IMR-90 (cell line): ENCODE results near the gene FABP7. TPM values are rescaled to one million over a fixed set of nuclear protein-coding genes. Genes with fewer than 3 reads are reported as not detected.

Experiments used
- ATAC-seq: fragments of 200-7000 bp; cut with Tn5 transposase; 2 replicates; pipeline ENCODE4 v1.9.1; 2020; ENCODE audit warnings: low read depth, mild to moderate bottlenecking, moderate library complexity
- BruUV-seq: library from RNA; stranded (reverse); fragments of 400-500 nt; replicated peaks from 2 replicates; lab custom pipeline; 2021; lab: Mats Ljungman, UMichigan
- CTCF ChIA-PET: fragments of 300-600 bp; formaldehyde crosslinking; extraction: SDS; loops from one replicate; lab custom pipeline; 2021; ENCODE audit warnings: antibody characterized with exemption; lab: Yijun Ruan, JAX
- POLR2A ChIA-PET: fragments of 300-600 bp; sonication (Branson Sonifier 250); formaldehyde crosslinking; loops from one replicate; lab custom pipeline; 2022; ENCODE audit warnings: antibody characterized with exemption; ENCODE audit not compliant: unreplicated experiment; lab: Charles Lee
- DNase-seq: peaks from one replicate; pipeline ENCODE4 v3.0.0; 2013
- H2AFZ ChIP-seq: replicated peaks from 2 replicates; pipeline ENCODE3; 2013; ENCODE audit warnings: low read length, mild to moderate bottlenecking; ENCODE audit not compliant: poor library complexity
- H2AK5ac ChIP-seq: 2 replicates; pipeline ENCODE4 v1.6.1; 2013; ENCODE audit warnings: low read depth, low read length, inconsistent platforms
- H2AK9ac ChIP-seq: replicated peaks from 2 replicates; pipeline ENCODE3; 2013; ENCODE audit warnings: mild to moderate bottlenecking, low read depth, low read length, moderate library complexity; ENCODE audit not compliant: poor library complexity
- H2BK120ac ChIP-seq: 2 replicates; pipeline ENCODE4 v1.6.1; 2013; ENCODE audit warnings: low read depth, low read length, inconsistent platforms
- H2BK15ac ChIP-seq: 3 replicates; pipeline ENCODE4 v1.6.1; 2013; ENCODE audit warnings: low read depth, low read length, inconsistent platforms
- H2BK20ac ChIP-seq: 2 replicates; pipeline ENCODE4 v1.6.1; 2013; ENCODE audit warnings: low read depth, mild to moderate bottlenecking, inconsistent platforms, low read length, moderate library complexity
- H2BK5ac ChIP-seq: 2 replicates; pipeline ENCODE4 v1.6.1; 2013; ENCODE audit warnings: mild to moderate bottlenecking, low read depth, low read length, inconsistent platforms; ENCODE audit not compliant: poor library complexity, severe bottlenecking
- H3K14ac ChIP-seq: replicated peaks from 2 replicates; pipeline ENCODE4 v1.6.1; 2013; ENCODE audit warnings: low read depth, low read length, inconsistent platforms
- H3K18ac ChIP-seq: 2 replicates; pipeline ENCODE4 v1.6.1; 2013; ENCODE audit warnings: low read depth, low read length, control low read depth
- H3K23ac ChIP-seq: 2 replicates; pipeline ENCODE4 v1.6.1; 2013; ENCODE audit warnings: low read depth, low read length, inconsistent platforms
- H3K27ac ChIP-seq: 2 replicates; pipeline ENCODE4 v1.5.1; 2013; ENCODE audit warnings: mild to moderate bottlenecking, control low read depth, low read length; ENCODE audit not compliant: insufficient read depth
- H3K27me3 ChIP-seq: 2 replicates; pipeline ENCODE4 v1.6.1; 2013; ENCODE audit warnings: low read length; ENCODE audit not compliant: control insufficient read depth, insufficient read depth
- H3K36me3 ChIP-seq: 2 replicates; pipeline ENCODE4 v1.6.1; 2013; ENCODE audit warnings: low read length, mixed read lengths; ENCODE audit not compliant: control insufficient read depth, insufficient read depth
- H3K4ac ChIP-seq: 2 replicates; pipeline ENCODE4 v1.6.1; 2013; ENCODE audit warnings: low read depth, low read length, inconsistent platforms
- H3K4me1 ChIP-seq: 2 replicates; pipeline ENCODE4 v1.6.1; 2013; ENCODE audit warnings: low read length, mixed read lengths; ENCODE audit not compliant: control insufficient read depth, insufficient read depth
- H3K4me2 ChIP-seq: 2 replicates; pipeline ENCODE4 v1.6.1; 2013; ENCODE audit warnings: low read depth, mild to moderate bottlenecking, control low read depth, low read length, moderate library complexity
- H3K4me3 ChIP-seq: 2 replicates; pipeline ENCODE4 v1.5.1; 2013; ENCODE audit warnings: low read depth, mild to moderate bottlenecking, control low read depth, low read length, moderate library complexity; ENCODE audit not compliant: insufficient read depth
- H3K56ac ChIP-seq: 2 replicates; pipeline ENCODE4 v1.6.1; 2013; ENCODE audit warnings: low read length, inconsistent platforms; ENCODE audit not compliant: insufficient read depth; ENCODE audit errors: extremely low read depth
- H3K79me1 ChIP-seq, 2 experiments: 2 replicates each; pipeline ENCODE4 v1.6.1; 2013; ENCODE audit warnings: low read length in 2 of 2, inconsistent platforms in 1 of 2, low read depth in 1 of 2
- H3K9ac ChIP-seq: 2 replicates; pipeline ENCODE4 v1.6.1; 2013; ENCODE audit warnings: low read depth, low read length, control low read depth
- H3K9me1 ChIP-seq: 2 replicates; pipeline ENCODE4 v1.6.1; 2013; ENCODE audit warnings: low read length, inconsistent platforms; ENCODE audit not compliant: insufficient read depth
- H3K9me3 ChIP-seq: 2 replicates; pipeline ENCODE4 v1.6.1; 2013; ENCODE audit warnings: low read length; ENCODE audit not compliant: control insufficient read depth, insufficient read depth
- H4K20me1 ChIP-seq: 2 replicates; pipeline ENCODE4 v1.6.1; 2013; ENCODE audit warnings: low read length, inconsistent platforms; ENCODE audit not compliant: insufficient read depth
- H4K5ac ChIP-seq: 2 replicates; pipeline ENCODE4 v1.6.1; 2013; ENCODE audit warnings: mild to moderate bottlenecking, low read depth, low read length, control low read depth
- H4K8ac ChIP-seq, 2 experiments: 2 replicates each; pipeline ENCODE4 v1.6.1; 2013; ENCODE audit warnings: low read depth in 2 of 2, low read length in 2 of 2, control low read depth in 1 of 2, inconsistent platforms in 1 of 2
- H4K91ac ChIP-seq: 2 replicates; pipeline ENCODE4 v1.6.1; 2013; ENCODE audit warnings: low read depth, low read length, inconsistent platforms; ENCODE audit not compliant: insufficient read depth
- CEBPB ChIP-seq: IDR thresholded peaks from 2 replicates; pipeline ENCODE4 v1.6.1; 2012; ENCODE audit warnings: low read depth, low read length, improper control_type of control experiment
- CTCF ChIP-seq: conservative IDR thresholded peaks from 2 replicates; pipeline ENCODE4 v1.5.1; 2012; ENCODE audit warnings: mild to moderate bottlenecking, low read depth, low read length, improper control_type of control experiment
- MAZ ChIP-seq: IDR thresholded peaks from 2 replicates; pipeline ENCODE4 v1.6.1; 2012; ENCODE audit warnings: low read depth, mild to moderate bottlenecking, low read length, improper control_type of control experiment, moderate library complexity, borderline replicate concordance
- MXI1 ChIP-seq: IDR thresholded peaks from 2 replicates; pipeline ENCODE4 v1.6.1; 2012; ENCODE audit warnings: low read depth, mild to moderate bottlenecking, low read length, moderate library complexity, borderline replicate concordance
- RCOR1 ChIP-seq: IDR thresholded peaks from 2 replicates; pipeline ENCODE4 v1.6.1; 2012; ENCODE audit warnings: mild to moderate bottlenecking, low read length, improper control_type of control experiment; ENCODE audit not compliant: insufficient replicate concordance
- SMC3 ChIP-seq: fragments of 150-350 bp; IDR thresholded peaks from 2 replicates; pipeline ENCODE4 v1.6.1; 2016; ENCODE audit warnings: low read depth, mild to moderate bottlenecking, antibody characterized with exemption, low read length, moderate library complexity
- USF2 ChIP-seq: fragments of 150-350 bp; IDR thresholded peaks from 2 replicates; pipeline ENCODE4 v1.6.1; 2017; ENCODE audit warnings: mild to moderate bottlenecking, antibody characterized with exemption, low read length, low read depth
- WGBS, 2 experiments: methylation state at CpG; one replicate each; pipeline versions ENCODE4 v1.1.5 to v1.1.7; 2013; ENCODE audit warnings: missing lambda C conversion rate in 2 of 2; ENCODE audit not compliant: insufficient read length in 1 of 2; ENCODE audit errors: extremely low coverage in 2 of 2; 5-methylcytosine and 5-hydroxymethylcytosine counted together
- dilution Hi-C: fragments of 300-500 bp; cut with HindIII; formaldehyde crosslinking; loops from one replicate; pipeline ENCODE4 v1.14.3; 2018; ENCODE audit warnings: low sequenced_read_pairs; ENCODE audit not compliant: unreplicated experiment
- in situ Hi-C: fragments of 300-500 bp; cut with MboI; formaldehyde crosslinking; loops from 3 replicates; pipeline ENCODE4 v1.14.3; 2019; ENCODE audit warnings: low sequenced_read_pairs, inconsistent platforms, mixed read lengths
- intact Hi-C: fragments of 100-400 bp; cut with micrococcal nuclease; formaldehyde crosslinking; loops from 2 replicates; pipeline ENCODE4 v1.10.0; 2022
- polyA plus RNA-seq, 3 experiments: library from polyadenylated mRNA; depleted of rRNA; stranded (reverse); fragments of >200 nt; gene quantifications; 2 replicates each; pipeline ENCODE4 v1.2.3, GENCODE V29; 2012; ENCODE audit warnings: low replicate concordance in 1 of 3
- total RNA-seq: library from RNA; depleted of rRNA; stranded (reverse); fragments of >200 nt; gene quantifications from 2 replicates; pipeline ENCODE4 v1.2.3, GENCODE V29; 2012

The FABP7 gene
- total and polyA plus RNA-seq, 2 of the 4 experiments (the other 2 are of a cell fraction), result not detected

GRCh38 chr6:122831511-122831910 is 52.0 kb downstream of the FABP7 start:
- Histone ChIP-seq H3K9ac (no peak overlapping the region), H2AK9ac (no peak overlapping the region), H3K9me3 (no peaks in the 10 kb centered on the region), H3K79me1 (no peaks in the 10 kb centered on the region), H3K4me1 (peaks cover 2% of the 10 kb centered on the region; the same call in 1 of the 2 replicates), H2AK5ac (no peak overlapping the region), H2BK15ac (no peak overlapping the region), H3K27me3 (peaks cover 6% of the 10 kb centered on the region), H3K4ac (no peak overlapping the region), H2AFZ (no peak overlapping the region), H3K4me2 (no peak overlapping the region), H3K27ac (no peak overlapping the region), H3K36me3 (no peaks in the 10 kb centered on the region), H3K14ac (no peak overlapping the region), H2BK20ac (no peak overlapping the region), H3K9me1 (no peaks in the 10 kb centered on the region), H3K4me3 (no peak overlapping the region), H4K5ac (no peak overlapping the region), H3K18ac (no peak overlapping the region; the same call in 1 of the 2 replicates), H3K56ac (no peak overlapping the region), H4K91ac (no peak overlapping the region), H2BK5ac (no peak overlapping the region), H4K20me1 (no peaks in the 10 kb centered on the region), H4K8ac (no peak overlapping the region), H3K23ac (no peak overlapping the region), H2BK120ac (no peak overlapping the region)
- dilution Hi-C loops, result no loop called here
- ChIA-PET CTCF (no interaction called here), POLR2A (no interaction called here)
- DNase-seq (no peak), ATAC-seq (no peak)
- TF ChIP-seq RCOR1, result no peak
- TF ChIP-seq CEBPB, result no peak
- no peak for TF ChIP-seq MXI1
- no peak for TF ChIP-seq MAZ
- no peak for TF ChIP-seq USF2
- TF ChIP-seq CTCF, result no peak
- no peak for TF ChIP-seq SMC3
- BruUV-seq, result no TSS peak
- in situ Hi-C loops, result loop anchor here (10.0 kb wide), 1 partner anchor 337 kb away; no protein-coding TSS in a partner anchor
- WGBS, 2 experiments, result 33% methylated on average over 1 of the region's 1 CpG; no CpG with 5 or more reads in 1 of the 2 experiments
- intact Hi-C loops, result no loop called here
